Measurements from ENCODE around the gene RAD51B. TPM values are rescaled to one million over a fixed set of nuclear protein-coding genes. Genes with fewer than 3 reads are reported as not detected.

The RAD51B gene
- polyA plus RNA-seq, 1 donor, result 7.3 TPM

DNA sequence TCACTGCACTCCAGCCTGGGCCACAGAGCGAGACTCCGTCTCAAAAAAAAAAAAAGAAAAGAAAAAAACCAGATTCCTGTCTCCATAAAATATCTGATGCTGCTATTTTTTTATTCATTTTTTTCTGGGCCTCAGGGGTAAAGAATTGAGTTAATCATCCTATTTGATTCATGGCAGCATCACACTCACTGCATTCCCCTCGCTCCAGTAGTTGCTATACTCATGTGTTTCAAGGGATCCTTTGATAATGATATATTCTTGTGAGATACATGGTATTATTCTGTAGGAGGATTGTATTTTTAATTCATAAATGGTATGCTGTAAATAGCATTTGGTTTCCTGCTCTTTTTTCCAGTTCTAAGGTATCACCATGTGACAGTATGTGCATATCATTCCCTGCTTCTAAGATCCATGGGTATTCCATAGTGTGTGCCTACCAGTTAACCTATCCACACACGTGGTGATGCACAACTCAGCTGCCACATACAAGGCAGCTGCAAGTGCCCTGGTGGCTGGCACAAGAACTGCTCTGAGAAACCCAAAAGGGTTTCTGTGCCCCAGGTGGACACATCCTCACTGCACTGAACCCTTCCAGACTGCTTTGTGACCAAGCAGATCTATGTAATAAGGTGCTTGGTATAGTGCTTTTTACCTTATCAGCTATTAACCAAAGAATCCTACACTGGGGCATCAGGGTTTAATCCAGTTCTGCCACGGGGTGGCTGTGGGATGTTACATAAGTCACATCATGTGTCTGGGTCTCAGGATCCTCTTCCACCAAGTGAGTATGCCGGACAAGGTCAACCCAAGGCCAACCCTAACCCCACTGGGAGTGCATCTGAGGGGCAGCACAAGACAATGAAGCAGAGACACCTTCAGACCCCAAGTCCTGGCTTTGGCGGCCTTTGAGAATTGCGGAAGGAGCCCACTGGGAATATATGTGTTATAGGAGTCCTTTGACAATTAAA is 898.7 kb downstream of the RAD51B start:
- no peak for DNase-seq (ENCODE audit: low read depth)

DNA sequence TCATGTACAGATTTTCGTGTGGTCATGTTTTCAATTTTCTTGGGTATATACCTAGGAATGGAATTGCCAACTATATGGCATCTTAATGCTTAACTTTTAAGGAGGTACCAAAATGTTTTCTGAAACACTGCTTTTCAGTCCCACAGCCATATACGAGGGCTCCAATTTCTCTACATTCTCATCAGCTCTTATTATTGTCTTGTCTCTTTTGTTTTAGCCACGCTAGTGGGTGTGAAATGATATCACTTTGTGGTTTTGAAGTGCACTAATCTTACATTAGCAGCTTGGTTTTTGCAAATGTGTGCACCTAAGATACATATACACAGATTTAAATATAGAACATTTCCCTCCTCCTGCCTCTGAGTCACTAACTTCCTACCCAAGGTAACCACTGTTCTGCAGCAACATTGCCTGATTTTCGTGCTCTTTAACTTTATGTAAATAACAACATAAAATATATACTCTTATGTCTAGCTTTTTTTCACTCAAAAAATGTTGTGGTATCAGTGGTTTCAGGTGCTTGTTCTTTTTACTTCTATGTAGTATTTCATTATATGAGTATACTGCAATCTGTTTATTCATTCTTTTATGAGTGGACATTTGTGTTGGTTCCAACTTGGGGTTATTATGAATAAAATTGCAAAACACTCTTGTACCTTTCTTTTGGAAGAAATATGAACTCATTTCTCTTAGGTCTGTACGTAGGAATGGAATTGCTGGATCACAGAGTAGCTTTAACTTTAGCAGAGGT is 900.2 kb downstream of the RAD51B start:
- no peak for DNase-seq (ENCODE audit: low read depth)

GRCh38 chr14:68722186-68722585 is 902.6 kb downstream of the RAD51B start:
- no peak for DNase-seq (ENCODE audit: low read depth)

DNA sequence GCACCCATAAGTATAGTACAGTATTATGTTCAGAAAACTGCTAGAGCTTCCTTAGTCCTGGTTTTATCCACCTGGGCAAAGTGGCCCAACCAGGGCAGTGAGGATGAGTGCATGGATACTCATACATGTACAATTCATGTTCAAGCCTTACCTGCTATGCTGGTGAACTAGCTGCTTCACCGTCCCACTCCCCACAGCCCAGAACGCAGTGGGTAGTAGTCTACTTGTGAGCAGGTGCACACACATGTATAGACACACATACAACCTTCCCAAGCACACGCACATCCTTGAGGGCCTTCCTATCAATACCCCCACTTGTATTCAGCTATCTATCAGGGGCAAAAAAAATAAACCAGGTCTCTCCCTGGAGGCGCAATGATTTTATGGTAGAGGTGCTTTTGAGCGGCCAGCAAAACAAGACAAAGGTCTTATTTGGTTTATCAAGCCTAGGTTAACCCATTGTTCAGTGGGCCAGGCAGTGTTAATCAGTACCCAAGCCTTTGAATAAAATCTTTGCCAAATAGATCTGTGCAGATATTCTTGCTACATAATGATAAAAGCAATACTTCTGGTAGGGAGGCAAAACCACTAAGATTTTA is 903.5 kb downstream of the RAD51B start:
- DNase-seq (ENCODE audit: low read depth), result no peak

- no peak for DNase-seq (ENCODE audit: low read depth)
Measured at GRCh38 chr14:68723808-68724268, 904.3 kb downstream of the RAD51B start.

GRCh38 chr14:68724914-68725313 is 905.3 kb downstream of the RAD51B start:
- no peak for DNase-seq (ENCODE audit: low read depth)

- DNase-seq (ENCODE audit: low read depth), result no peak
Measured at GRCh38 chr14:68726093-68726695, 906.6 kb downstream of the RAD51B start.

- no peak for DNase-seq (ENCODE audit: low read depth)
Measured at GRCh38 chr14:68727315-68728047, 907.9 kb downstream of the RAD51B start.

GRCh38 chr14:68728342-68729106 is 908.9 kb downstream of the RAD51B start:
- no peak for DNase-seq (ENCODE audit: low read depth)

GRCh38 chr14:68729556-68729955 is 910.0 kb downstream of the RAD51B start:
- no peak for DNase-seq (ENCODE audit: low read depth)

- DNase-seq (ENCODE audit: low read depth), result no peak
Measured at GRCh38 chr14:68730348-68730747, 910.8 kb downstream of the RAD51B start.

- DNase-seq (ENCODE audit: low read depth), result no peak
Measured at GRCh38 chr14:68730811-68731425, 911.3 kb downstream of the RAD51B start.

- no peak for DNase-seq (ENCODE audit: low read depth)
Measured at GRCh38 chr14:68733086-68733914, 913.7 kb downstream of the RAD51B start.

DNA sequence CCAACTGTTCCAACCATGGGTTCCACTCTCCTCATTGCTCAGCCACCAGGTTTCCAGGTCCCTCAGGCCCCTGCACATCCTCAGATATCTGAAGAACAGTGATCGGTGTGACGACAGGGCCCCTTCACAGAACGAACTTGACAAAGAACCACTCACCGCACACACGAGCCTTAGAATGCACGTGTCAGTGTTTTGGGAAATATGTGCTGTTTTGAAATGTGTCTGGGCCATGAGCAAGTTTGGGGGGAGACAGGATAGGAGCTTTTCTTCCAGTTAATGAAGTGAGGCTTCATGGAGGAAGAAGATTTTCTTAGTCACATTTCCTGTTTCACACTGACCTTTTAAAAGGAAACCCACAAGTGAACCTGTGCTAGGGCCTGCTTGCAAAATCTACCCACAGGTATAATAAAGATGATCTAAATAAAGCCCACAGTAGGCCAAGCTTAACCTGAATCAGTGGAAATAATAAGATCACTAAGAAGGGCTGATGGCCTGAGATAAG is 914.7 kb downstream of the RAD51B start:
- no peak for DNase-seq (ENCODE audit: low read depth)

DNA sequence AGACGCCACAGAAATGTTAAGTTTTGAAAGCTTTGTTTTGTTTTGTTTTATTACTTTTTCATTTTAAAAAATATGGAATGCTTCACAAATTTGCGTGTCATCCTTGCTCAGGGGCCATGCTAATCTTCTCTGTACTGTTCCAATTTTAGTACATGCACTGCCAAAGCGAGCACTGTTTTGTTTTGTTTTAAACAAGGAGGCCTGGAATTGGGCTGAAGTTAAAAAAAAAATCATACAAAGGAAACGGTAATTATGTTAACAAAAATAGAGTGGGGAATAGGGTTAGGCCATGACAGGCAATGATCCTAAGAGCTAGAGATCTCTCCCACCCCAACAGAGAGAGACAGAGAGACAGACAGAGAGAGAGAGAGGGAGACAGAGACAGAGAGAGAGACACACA is 916.3 kb downstream of the RAD51B start:
- DNase-seq (ENCODE audit: low read depth), result no peak

DNA sequence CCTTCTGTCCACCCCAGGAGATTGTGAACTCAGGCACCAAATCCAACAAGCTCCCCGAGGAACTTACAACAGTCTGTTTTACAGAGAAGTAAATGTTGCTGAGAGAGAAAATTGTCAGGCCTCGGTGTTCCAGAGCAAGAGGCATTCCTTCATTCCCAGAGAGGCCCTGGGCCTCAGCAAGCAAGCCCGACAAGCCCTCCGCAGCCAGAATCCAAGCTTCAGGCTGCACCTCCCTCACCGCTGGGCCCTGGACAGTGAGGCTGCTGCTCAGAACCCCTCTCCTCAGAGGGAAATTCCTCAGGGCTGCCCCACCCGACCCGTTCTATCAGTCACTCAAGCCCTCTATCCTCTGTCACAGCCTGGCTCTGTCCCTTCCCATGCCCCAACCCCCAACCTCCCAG is 916.9 kb downstream of the RAD51B start:
- no peak for DNase-seq (ENCODE audit: low read depth)

DNA sequence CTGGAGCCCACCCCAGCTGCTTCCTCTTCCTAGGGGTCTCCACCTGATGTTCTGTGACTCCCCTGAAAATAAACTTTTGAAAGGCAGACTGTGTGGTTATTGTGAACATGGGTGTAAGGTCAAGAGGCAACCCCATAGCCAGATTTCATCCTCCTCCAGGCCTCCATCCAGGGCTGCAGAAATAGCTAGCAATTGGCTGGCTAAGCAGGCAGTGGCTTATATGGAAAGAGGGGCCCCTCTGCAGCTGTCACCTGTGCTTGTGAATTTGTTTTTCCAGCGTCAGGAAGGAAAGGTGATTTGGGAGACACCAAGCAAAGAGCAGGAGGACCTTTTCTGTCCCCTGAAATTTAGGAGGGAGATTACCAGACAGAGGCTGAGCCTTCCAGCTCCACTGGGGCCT is 917.5 kb downstream of the RAD51B start:
- DNase-seq (ENCODE audit: low read depth), result no peak

- no peak for DNase-seq (ENCODE audit: low read depth)
Measured at GRCh38 chr14:68738559-68738958, 919.0 kb downstream of the RAD51B start.

DNA sequence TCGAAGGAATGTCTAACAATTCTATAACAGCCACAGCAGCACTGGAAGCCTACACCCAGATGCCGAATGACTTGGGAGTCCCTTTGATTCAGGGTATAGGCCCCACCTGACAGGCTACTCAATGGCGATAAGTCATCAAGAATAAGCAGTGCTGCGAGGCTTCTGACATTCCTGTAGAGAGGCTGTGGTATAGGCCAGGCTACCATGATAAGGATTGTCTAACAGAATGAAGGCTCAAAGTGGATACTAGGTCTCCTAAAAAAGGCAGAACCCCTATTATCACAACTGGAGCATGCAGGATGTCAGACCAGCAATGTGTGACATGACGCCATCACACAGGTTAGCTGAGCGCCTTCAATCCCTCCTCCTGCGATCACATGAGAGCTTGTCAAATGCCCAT is 920.1 kb downstream of the RAD51B start:
- no peak for DNase-seq (ENCODE audit: low read depth)
